ENCODE measurements around the gene ZFYVE9.

Gene ZFYVE9, protein sequence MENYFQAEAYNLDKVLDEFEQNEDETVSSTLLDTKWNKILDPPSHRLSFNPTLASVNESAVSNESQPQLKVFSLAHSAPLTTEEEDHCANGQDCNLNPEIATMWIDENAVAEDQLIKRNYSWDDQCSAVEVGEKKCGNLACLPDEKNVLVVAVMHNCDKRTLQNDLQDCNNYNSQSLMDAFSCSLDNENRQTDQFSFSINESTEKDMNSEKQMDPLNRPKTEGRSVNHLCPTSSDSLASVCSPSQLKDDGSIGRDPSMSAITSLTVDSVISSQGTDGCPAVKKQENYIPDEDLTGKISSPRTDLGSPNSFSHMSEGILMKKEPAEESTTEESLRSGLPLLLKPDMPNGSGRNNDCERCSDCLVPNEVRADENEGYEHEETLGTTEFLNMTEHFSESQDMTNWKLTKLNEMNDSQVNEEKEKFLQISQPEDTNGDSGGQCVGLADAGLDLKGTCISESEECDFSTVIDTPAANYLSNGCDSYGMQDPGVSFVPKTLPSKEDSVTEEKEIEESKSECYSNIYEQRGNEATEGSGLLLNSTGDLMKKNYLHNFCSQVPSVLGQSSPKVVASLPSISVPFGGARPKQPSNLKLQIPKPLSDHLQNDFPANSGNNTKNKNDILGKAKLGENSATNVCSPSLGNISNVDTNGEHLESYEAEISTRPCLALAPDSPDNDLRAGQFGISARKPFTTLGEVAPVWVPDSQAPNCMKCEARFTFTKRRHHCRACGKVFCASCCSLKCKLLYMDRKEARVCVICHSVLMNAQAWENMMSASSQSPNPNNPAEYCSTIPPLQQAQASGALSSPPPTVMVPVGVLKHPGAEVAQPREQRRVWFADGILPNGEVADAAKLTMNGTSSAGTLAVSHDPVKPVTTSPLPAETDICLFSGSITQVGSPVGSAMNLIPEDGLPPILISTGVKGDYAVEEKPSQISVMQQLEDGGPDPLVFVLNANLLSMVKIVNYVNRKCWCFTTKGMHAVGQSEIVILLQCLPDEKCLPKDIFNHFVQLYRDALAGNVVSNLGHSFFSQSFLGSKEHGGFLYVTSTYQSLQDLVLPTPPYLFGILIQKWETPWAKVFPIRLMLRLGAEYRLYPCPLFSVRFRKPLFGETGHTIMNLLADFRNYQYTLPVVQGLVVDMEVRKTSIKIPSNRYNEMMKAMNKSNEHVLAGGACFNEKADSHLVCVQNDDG (N-terminal part only)

DNA sequence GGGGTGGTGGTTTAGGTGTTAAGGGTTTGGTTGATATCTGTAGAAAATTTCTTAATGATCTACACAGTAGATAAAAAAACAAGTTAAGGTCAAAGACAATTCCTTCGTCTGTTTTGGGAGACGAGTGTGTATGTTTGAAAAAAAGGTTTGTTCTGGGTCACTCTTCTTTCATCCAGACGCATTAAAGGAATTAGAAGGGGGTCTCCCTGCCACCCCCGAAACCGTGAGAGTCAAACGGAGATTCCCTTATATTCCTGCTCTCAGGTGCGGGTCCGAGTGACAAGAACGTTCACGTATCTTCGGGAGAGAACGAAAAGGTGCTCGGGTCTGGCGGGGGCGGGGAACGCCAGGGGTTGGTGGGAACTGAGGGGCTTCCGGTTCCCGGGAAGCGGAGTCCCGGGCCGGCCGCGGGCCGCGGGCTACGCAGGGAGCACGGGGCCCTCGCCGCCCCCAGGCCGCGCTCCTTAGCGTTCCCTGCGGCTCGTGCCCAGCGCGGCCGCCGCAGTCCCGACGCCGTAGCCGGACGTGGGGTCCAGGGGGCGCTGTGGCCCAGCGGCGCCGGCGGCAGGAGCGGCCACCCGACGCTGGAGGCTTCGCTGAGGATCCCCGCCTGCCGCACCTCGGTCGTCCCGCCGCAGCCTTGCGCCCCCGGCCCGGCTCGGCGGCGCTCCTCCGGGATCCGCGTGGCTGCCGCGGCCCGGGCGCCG is at the start of gene ZFYVE9:
Gene ZFYVE9 (plus strand): TSS at position 577 of the 707 bp plus-strand sequence. CDS start 91,118 bp downstream, outside the sequence.
- TF ChIP-seq GATA3 (IDR thresholded peaks at IDR 0.05; ENCODE audit: low read depth, low read length) (no peak), GATA2 (IDR thresholded peaks at IDR 0.05; ENCODE audit: low read depth, low read length) (no peak)

DNA sequence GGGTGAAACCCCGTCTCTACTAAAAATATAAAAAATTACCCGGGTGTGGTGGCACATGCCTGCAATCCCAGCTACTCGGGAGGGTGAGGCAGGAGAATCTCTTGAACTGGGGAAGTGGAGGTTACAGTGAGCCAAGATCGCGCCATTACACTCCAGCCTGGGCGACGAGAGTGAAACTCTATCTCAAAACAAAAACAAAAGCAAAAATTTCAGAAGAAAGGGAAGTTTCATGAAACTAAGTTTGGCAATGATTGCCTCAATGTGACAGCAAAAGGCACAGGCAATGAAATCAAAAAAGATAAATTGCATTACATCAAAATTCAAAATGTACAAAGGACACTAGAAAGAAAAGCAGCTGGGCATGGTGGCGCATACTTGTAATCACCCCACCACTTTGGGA is 45.7 kb upstream of the ZFYVE9 start:
- no peak for TF ChIP-seq GATA2 (IDR thresholded peaks at IDR 0.05; ENCODE audit: low read depth, low read length)
- no peak for TF ChIP-seq GATA3 (IDR thresholded peaks at IDR 0.05; ENCODE audit: low read depth, low read length)

DNA sequence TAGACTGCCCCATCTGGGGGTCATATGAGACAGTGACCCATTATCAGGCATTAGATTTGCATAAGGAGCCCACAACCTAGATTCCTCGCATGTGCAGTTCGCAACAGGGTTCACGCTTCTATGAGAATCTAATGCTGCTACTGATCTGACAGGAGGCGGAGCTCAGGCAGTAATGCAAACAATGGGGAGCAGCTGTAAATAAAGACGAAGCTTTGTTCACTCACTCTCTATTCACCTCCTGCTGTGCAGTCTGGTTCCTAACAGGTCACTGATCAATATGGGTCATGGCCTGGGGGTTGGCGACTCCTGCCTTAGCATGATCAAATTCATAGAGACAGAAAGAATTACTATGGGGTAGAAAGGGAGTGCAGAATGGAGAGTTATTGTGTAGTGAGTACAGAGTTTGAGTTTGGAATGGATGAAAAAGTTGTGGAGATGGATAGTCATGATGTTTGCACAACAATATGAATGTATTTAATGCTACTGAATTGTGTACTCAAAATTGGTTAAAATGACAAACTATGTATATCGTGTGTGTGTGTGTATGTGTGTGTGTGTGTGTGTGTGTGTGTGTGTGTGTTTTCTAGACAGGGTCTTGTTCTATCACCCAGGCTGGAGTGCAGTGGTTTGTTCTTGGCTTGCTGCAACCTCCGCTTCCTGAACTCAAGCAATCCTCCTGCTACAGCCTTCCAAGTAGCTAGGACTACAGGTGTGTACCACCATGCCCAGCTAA is 43.6 kb upstream of the ZFYVE9 start:
- TF ChIP-seq GATA2 (IDR thresholded peaks at IDR 0.05; ENCODE audit: low read depth, low read length) (no peak), GATA3 (IDR thresholded peaks at IDR 0.05; ENCODE audit: low read depth, low read length) (no peak)

DNA sequence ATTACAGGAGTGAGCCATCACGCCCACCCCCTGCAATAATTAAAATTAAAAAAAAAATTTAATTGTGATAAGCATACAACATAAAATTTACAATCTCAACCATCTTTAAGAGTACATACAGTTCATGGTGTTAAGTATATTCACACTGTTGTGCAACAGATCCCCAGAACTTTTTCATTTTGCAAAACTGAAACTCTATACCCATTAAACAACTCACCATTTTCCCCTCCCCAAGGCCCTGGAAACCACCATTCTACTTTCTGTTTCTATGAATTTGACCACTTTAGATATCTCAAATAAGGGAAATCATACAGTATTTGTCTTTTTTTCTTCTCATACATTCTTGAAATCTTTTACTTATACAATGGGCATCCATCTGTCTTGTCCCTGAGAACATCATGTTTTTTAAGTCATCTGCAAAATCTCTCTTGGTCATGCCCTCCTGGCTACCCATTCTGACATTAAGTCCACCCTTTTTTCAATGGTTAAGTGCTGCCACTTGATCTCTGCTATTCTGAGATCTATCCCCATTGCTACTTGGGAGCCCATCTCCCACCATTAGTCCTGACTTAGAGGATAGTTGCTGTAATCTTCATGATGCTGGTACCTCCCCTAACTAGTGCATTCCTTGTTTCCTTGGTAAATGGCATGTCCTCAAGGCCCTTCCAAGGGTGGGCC is 39.4 kb upstream of the ZFYVE9 start:
- no peak for TF ChIP-seq GATA2 (IDR thresholded peaks at IDR 0.05; ENCODE audit: low read depth, low read length)
- no peak for TF ChIP-seq GATA3 (IDR thresholded peaks at IDR 0.05; ENCODE audit: low read depth, low read length)

DNA sequence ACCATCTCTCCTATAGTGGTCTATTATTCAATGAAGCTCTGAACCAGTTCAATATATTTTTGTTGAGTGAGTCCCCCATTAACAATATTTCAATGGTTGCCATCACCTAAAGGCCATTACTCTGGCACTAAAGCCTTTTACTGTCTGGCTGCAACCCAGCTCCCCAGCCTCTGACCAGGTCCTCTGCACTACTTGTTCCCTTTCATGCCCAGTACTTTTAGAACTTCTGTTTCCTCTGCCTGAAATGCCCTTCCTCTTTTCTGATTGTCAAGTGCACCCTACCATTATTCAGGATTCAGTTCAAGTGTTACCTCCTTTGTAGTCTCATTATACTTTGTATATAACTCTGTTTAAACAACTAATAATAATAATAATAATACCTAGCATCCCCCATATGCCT is 30.4 kb upstream of the ZFYVE9 start:
- TF ChIP-seq GATA2 (IDR thresholded peaks at IDR 0.05; ENCODE audit: low read depth, low read length) (no peak), GATA3 (IDR thresholded peaks at IDR 0.05; ENCODE audit: low read depth, low read length) (no peak)

DNA sequence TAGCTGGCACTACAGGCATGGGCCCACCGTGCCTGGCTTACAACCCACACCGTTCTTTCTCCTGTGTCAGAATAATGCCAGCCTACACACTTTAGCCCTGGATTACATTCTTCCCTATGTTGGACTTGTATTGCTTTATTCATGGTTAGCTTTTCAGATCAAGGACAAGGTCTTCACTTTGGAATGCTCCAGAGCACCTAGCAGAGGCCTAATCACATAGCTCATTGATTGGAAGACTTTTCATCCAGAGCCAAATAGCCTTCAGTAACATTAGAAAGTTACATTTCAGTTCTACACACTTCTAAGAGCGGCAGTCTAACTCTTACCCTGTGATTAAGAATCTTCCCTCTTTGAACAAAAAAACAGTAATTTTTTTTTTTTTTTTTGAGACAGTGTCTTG is 29.4 kb upstream of the ZFYVE9 start:
- TF ChIP-seq GATA2 (IDR thresholded peaks at IDR 0.05; ENCODE audit: low read depth, low read length) (no peak), GATA3 (IDR thresholded peaks at IDR 0.05; ENCODE audit: low read depth, low read length) (no peak)

DNA sequence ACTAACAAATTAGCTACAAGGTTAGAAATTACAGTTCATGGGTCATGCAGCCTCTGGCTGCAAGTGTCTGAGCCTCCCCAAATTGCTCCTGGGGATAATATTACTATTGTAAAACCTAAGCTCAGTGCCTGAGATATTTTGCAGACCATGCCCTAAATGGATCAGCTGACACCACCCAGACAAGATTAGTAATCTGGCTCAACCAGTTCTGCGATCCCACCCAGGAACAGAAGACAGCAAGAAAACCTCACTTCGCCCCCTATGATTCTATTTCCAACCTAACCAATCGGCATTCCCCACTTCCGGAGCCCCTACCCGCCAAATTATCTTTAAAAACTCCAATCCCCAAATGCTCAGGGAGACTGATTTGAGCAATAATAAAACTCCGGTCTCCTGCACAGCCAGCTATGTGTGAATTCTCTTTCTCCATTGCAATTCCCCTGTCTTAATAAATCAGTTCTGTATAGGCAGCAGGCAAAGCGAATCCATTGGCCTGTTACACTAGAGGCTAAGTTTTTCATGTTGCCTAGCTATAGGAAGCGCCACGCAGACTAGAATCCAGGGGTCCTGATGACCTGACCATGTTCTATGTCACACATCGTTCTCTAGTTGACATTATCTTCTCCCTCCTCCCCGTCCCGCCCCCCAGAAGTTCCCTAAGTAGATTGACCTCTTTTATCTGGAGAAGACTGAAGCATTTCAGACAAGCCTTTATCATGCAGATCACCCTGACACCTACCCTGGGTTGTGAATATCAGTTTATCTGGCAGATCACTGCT is 22.4 kb upstream of the ZFYVE9 start:
- peak; percentile 7; the same call in 1 of the 2 replicates for TF ChIP-seq GATA2 (IDR thresholded peaks at IDR 0.05; ENCODE audit: low read depth, low read length)
- no peak for TF ChIP-seq GATA3 (IDR thresholded peaks at IDR 0.05; ENCODE audit: low read depth, low read length)

DNA sequence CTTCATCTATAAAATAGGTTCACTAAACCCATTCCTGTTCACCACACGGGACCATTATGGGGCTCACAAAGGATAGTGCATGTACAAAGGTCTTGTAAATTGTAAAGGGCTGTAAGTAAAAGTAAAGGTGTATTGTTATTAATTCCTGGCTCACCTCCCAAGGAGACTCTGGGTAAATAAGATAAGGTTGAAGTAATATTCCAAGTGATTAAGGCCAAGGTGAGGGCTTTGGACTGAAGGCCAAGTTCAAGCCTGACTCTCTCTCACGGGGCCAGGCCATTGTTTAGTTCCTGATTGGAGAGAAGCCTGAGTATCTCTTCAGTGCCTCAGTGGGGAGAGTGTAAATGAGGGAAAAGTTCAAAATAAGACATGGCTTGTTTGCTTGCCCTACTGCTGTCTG is 19.5 kb upstream of the ZFYVE9 start:
- no peak for TF ChIP-seq GATA2 (IDR thresholded peaks at IDR 0.05; ENCODE audit: low read depth, low read length)
- no peak for TF ChIP-seq GATA3 (IDR thresholded peaks at IDR 0.05; ENCODE audit: low read depth, low read length)

DNA sequence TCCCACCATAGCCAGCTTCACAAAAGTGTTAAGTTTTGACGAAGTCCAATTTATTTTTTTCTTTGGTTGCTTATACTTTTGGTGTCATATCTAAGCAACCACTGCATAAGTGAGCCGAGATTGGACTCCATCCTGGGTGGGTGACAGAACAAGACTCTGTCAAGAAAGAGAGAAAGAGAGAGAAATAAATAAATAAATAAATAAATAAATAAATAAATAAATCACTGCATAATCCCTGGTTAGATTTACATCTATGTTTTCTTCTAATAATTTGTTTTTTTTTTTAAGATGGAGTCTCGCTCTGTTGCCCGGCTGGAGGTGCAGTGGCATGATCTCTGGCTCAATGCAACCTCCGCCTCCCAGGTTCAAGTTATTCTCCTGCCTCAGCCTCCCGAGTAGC is 18.3 kb upstream of the ZFYVE9 start:
- TF ChIP-seq GATA3 (IDR thresholded peaks at IDR 0.05; ENCODE audit: low read depth, low read length): no peak

DNA sequence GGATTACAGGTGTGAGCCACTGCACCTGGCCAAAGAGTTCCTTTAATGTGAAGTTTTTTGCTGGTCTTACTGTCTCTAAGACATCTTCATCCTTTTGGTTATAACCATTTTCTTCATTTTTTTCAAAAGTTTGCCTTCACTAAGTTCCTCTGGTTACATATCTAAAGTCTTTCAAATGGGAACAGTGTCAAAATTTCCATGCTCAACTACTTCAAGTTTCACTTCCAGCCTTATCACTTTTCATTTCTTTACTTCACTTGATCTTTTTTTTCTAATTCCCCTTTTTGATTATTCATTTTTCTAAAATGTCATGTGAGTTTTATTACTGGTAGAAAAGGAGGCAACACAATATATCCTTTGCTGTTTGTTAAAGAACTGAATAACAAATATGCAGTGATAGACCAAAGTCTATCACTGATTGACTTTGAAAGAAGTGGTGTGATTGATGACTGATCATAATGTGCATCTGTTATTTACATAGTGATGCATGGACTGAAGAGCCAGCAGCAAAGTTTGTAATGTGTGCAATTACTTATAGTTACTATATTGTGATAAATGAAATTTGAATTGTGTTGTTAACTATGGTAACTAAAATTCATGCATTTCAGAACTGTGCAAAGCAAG is 16.0 kb upstream of the ZFYVE9 start:
- TF ChIP-seq GATA3 (IDR thresholded peaks at IDR 0.05; ENCODE audit: low read depth, low read length): no peak

All from SH-SY5Y (cell line).